Right atrium auricular region (tissue), 2 donors: ENCODE data around the gene TPD52L1. TPM values are rescaled to one million over a fixed set of nuclear protein-coding genes. Genes with fewer than 3 reads are reported as not detected.

Source experiments
- DNase-seq: peaks from one replicate; pipeline ENCODE4 v3.0.0-alpha.2; 2019; ENCODE audit warnings: low spot score
- H3K27ac ChIP-seq, 2 donors: fragments of 200-600 bp; sonication (generic); 1 replicate in 1 of 2; 2 replicates in 1 of 2; pipeline ENCODE4 v1.5.1; 2016 to 2019
- H3K27me3 ChIP-seq, 2 donors: fragments of 200-600 bp; sonication (generic); one replicate each; pipeline versions ENCODE4 v1.5.1 to v1.6.0; 2017 to 2019
- H3K36me3 ChIP-seq: fragments of 200-600 bp; sonication (generic); one replicate; pipeline ENCODE4 v1.5.1; 2016
- H3K4me1 ChIP-seq, 2 donors: fragments of 200-600 bp; sonication (generic); one replicate each; pipeline versions ENCODE4 v1.5.1 to v1.6.0; 2017 to 2019
- H3K4me3 ChIP-seq, 2 donors: fragments of 200-600 bp; sonication (generic); 1 replicate in 1 of 2; 2 replicates in 1 of 2; pipeline ENCODE4 v1.5.1; 2017 to 2019; ENCODE audit warnings: mild to moderate bottlenecking in 1 of 2, moderate library complexity in 1 of 2
- H3K9me3 ChIP-seq, 2 donors: fragments of 200-600 bp; sonication (generic); one replicate each; pipeline ENCODE4 v1.5.1; 2019
- total RNA-seq, 2 donors: library from RNA; depleted of rRNA; stranded (reverse); fragments of >200 nt; gene quantifications; one replicate each; pipeline ENCODE4 v1.1.0, GENCODE V29; 2016
- TF ChIP-seq, protein P1 (sequence below), 2 donors: fragments of 200-600 bp; sonication (generic); IDR thresholded peaks; one replicate each; pipeline ENCODE4 v1.5.1; 2019; ENCODE audit warnings: antibody characterized with exemption in 2 of 2

The TPD52L1 gene
- total RNA-seq, 2 donors from 2014 or later: 29.4 to 96.7 TPM

DNA sequence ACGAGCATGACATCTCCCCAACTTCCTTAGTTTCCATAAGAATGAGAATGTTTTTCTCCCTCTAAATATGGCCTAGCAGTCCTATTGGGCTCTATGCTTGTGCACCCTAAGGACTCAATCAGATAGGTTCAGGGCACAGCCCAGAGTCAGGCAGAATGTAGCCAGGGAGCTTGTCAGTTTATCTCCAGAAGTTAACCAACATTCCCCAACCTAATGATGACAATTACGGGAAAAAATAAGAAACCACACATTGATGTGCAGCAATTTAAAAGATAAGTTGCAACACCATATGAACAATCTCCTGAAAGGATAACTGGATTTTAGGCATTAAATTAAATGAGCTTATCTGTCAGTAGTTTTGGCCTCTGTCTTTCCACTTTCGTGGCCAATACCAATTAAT is 77.1 kb downstream of the TPD52L1 start:
- Histone ChIP-seq H3K4me3 (no peak overlapping the region), H3K36me3 (no peaks in the 10 kb centered on the region), H3K9me3 (no peaks in the 10 kb centered on the region), H3K4me1 (peaks cover 0 to 16% of the 10 kb centered on the region in 2 donors), H3K27me3 (no peaks in the 10 kb centered on the region), H3K27ac (no peak overlapping the region)
- no peak for DNase-seq
- TF ChIP-seq, protein P1, sequence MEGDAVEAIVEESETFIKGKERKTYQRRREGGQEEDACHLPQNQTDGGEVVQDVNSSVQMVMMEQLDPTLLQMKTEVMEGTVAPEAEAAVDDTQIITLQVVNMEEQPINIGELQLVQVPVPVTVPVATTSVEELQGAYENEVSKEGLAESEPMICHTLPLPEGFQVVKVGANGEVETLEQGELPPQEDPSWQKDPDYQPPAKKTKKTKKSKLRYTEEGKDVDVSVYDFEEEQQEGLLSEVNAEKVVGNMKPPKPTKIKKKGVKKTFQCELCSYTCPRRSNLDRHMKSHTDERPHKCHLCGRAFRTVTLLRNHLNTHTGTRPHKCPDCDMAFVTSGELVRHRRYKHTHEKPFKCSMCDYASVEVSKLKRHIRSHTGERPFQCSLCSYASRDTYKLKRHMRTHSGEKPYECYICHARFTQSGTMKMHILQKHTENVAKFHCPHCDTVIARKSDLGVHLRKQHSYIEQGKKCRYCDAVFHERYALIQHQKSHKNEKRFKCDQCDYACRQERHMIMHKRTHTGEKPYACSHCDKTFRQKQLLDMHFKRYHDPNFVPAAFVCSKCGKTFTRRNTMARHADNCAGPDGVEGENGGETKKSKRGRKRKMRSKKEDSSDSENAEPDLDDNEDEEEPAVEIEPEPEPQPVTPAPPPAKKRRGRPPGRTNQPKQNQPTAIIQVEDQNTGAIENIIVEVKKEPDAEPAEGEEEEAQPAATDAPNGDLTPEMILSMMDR (IDR thresholded peaks at IDR 0.05): no peak

DNA sequence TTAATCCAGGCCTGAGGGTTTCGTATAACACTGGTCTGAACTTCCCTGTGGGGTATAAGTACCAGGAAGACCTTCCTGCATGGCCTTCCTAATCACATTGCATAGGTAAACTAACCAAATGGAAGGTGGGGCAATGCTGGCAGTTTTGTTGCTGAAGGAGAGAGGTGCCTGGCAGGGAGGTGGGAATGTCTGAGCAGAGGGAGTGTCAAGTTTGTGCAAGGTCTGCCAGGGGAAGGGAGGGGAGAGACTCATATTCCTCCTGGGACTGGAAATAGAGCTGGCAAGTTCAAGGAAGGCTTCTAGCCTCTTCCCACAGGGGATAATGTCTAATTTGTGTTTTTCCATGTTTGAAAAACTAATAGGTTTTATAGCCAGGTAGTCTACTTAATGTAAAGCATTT is 77.6 kb downstream of the TPD52L1 start:
- no peak overlapping the region for H3K4me3 ChIP-seq
- TF ChIP-seq, protein P1 (IDR thresholded peaks at IDR 0.05): no peak
- no peaks in the 10 kb centered on the region for H3K9me3 ChIP-seq
- peaks cover 0 to 16% of the 10 kb centered on the region in 2 donors for H3K4me1 ChIP-seq
- no peak overlapping the region for H3K27ac ChIP-seq
- H3K36me3 ChIP-seq: no peaks in the 10 kb centered on the region
- H3K27me3 ChIP-seq: no peaks in the 10 kb centered on the region
- no peak for DNase-seq

DNA sequence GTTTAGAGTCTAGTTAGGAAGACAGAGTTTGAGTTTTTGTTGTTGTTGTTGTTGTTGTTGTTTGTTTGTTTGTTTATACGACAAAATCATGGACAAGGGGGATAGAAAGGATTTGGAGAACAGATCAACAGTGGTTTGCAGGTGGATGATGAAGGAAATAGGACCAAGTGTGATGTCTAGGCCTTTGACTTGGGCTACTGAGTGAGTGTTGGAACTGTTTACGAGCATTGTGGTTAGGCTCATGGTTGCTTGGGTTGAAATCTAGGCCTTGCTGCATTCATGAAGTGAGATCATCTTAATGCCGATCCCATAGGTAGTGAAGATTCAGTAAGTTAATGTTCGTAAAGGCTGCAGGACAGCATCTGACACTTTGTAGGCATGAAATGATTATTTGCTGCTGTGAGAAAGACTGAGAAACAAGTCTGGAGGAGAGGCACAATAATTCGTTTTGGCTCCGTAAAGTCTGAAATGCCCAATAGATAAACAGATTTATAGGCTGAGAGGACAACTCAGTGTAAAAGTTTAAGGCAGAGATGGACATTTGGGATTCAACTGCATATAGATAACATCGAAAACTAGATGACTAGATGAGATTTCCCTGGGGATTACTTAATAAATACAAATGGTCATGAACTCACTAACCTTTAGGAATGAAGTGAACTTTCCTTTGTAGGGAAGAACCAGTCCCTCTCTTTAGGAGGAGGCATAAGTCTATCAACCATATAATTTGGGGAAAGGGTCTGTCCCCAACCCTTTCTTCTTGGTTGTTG is 78.2 kb downstream of the TPD52L1 start:
- H3K4me1 ChIP-seq: peaks cover 0 to 16% of the 10 kb centered on the region in 2 donors
- no peaks in the 10 kb centered on the region for H3K27me3 ChIP-seq
- no peak overlapping the region for H3K27ac ChIP-seq

DNA sequence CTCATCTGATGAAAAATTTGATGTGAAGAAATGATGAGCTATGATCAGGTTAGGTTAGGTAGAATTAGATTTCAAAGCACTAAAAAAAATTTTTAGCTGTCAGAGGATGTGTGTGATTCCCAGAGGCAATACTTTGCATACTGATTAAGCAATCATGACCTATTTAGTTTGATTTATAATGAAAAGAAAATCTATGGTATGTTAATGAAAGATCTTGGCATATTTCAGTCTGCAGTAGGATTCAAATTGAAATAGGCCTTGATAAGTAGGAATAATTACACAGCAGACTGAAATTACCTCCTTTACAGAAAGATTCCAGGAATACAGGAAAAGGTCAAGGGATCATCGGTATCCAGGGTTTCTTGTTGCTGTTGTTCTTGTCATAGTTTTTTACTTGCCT is 78.9 kb downstream of the TPD52L1 start:
- no peak for DNase-seq
- Histone ChIP-seq H3K4me3 (no peak overlapping the region), H3K36me3 (no peaks in the 10 kb centered on the region), H3K27me3 (no peaks in the 10 kb centered on the region), H3K9me3 (no peaks in the 10 kb centered on the region), H3K4me1 (peaks cover 0 to 16% of the 10 kb centered on the region in 2 donors), H3K27ac (no peak overlapping the region)
- TF ChIP-seq, protein P1 (IDR thresholded peaks at IDR 0.05): no peak

More for the DNA sequence above, 78.2 kb downstream of the TPD52L1 start:
- Histone ChIP-seq H3K36me3 (no peaks in the 10 kb centered on the region), H3K4me3 (no peak overlapping the region), H3K9me3 (no peaks in the 10 kb centered on the region)
- TF ChIP-seq, protein P1 (IDR thresholded peaks at IDR 0.05): no peak
- DNase-seq: no peak

DNA sequence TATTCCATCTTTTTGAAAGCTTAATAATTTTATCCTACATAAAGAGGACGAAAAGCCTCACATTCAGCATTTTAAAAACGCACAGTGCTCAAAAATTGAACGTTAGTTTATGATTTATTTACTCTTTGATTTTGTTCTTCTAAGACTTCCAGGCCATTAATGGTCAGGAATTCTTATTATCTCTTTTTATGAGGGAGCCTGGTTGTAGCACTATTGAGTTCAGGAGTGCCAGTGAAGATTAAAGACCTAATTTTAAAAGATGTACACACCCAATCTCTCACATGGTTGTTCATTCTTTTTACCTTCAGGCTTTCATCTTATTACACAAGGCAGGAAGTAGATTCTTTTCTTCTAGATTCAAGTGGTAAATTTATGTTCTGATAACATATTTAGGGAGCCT is 79.6 kb downstream of the TPD52L1 start:
- Histone ChIP-seq H3K27ac (no peak overlapping the region), H3K9me3 (no peaks in the 10 kb centered on the region), H3K4me3 (no peak overlapping the region), H3K27me3 (no peaks in the 10 kb centered on the region), H3K4me1 (peaks cover 0 to 16% of the 10 kb centered on the region in 2 donors), H3K36me3 (no peaks in the 10 kb centered on the region)
- no peak for DNase-seq
- TF ChIP-seq, protein P1 (IDR thresholded peaks at IDR 0.05): no peak
